NCI-H2029 treated with DMSO at 0.1 percent for 48 hours (cell line): Measurements from ENCODE around the gene ANXA3.
"Not testable (repeated sequence)": the region's sequence is repeated elsewhere in the genome, so short reads cannot be mapped to it uniquely, and the experiment has no call there.

Experiments
- DNase-seq: peaks from one replicate; lab custom pipeline; 2025; lab: John Stamatoyannopoulos, UW

The ANXA3 gene

GRCh38 chr4:78551420-78552351 is at the start of gene ANXA3:
TSS of gene ANXA3 (plus strand) at chr4:78551770. CDS start at chr4:78554474, 2,704 bp downstream.
- no peak for DNase-seq

GRCh38 chr4:78506260-78506659 is 45.3 kb upstream of the ANXA3 start:
- DNase-seq: not testable (repeated sequence)

- no peak for DNase-seq
Observed at GRCh38 chr4:78509043-78509442, 42.5 kb upstream of the ANXA3 start.

GRCh38 chr4:78510108-78510507 is 41.5 kb upstream of the ANXA3 start:
- DNase-seq: no peak

DNA sequence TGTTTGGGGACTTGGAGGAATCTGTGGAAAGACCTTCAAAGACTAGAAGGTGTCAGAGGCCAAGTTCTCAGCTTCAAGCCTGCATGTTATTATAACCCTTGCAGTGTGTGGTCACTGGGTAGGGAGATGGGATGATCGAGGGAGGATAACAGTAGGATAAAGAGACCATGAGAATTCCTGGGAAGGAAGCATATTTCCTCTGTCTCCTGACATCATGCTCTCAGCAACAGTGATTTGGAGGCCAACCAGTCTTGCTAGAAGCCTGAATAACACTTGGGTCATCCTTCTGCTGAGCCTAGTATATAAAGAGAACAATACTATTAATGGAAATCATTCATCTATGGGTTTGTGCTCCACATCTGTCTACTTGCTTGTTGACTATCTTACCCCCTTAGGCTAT is 40.9 kb upstream of the ANXA3 start:
- no peak for DNase-seq

GRCh38 chr4:78512357-78512920 is 39.1 kb upstream of the ANXA3 start:
- DNase-seq: no peak

DNA sequence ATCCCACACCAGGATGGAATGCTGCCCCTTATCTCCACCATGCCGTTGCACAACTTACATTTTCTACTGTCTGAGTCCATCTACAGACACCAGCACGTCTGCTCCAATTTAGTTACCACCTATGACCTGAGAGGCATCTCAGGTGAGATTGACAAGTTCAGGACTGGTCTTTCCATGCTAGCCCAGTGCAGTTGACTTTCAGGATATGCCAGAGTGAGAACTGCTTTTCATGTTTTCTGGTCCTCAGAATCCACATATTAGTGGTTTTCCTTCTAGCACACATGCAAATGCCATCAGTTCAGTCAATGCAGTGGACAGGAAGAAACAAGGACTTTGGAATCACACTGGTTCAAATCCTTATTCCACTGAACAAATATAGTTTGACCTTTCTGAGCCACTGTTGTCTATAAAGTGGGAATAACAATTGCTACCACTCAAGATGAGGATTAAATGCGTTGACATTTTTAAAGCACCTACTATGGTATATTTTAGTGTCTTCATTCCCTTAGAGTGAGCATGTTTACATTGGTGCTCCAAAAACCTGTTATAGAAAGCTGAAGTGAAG is 38.1 kb upstream of the ANXA3 start:
- no peak for DNase-seq

DNA sequence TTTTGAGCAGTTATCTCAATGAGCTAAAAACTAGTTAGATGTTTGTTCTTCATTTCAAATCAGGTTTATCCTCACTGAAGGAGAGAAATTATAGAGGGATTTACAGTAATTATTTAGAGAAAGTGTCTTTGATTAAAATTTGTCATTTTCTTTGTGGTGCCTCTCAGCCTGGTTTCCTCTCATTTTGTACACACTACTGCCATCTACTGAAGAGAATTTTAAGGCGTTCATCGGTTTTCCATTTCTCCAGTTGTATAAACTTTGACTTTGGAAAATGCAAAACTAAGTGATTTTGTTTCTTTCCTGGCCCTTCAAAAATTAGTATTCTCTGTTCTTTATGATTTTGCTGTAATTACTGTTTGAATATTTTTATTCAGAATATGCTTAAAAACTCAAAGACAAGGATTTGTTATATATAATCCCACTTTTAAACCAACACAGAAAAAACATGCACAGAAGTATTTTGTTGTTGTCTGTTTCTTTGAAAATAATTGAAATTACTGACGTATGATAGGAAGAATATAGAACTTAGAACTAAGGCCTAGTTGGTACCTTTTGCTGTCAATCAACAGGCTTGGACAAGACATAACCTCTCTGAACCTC is 34.4 kb upstream of the ANXA3 start:
- peak; percentile 6 for DNase-seq

DNA sequence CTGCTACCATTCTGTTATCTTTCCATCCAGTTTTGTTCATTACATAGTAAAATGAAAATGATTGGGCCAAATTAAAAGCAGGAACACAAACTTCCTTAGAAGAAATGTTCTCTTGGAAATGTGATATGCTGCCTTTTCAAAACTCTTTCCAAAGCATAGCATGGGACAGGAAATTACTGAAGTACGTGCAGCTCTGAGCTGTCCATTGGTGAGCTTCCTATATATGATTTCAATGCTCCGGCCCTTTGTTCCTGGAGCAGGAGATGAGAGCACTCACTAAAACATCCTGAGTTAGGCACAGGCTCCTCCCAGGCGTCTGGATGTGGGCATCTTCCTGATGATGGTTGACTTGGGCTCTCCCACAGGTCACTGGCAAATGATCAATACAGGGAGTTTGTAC is 33.0 kb upstream of the ANXA3 start:
- DNase-seq: no peak

- no peak for DNase-seq
Observed at GRCh38 chr4:78519962-78520361, 31.6 kb upstream of the ANXA3 start.

- no peak for DNase-seq
Observed at GRCh38 chr4:78520808-78521226, 30.8 kb upstream of the ANXA3 start.

GRCh38 chr4:78524009-78524408 is 27.6 kb upstream of the ANXA3 start:
- DNase-seq: no peak

DNA sequence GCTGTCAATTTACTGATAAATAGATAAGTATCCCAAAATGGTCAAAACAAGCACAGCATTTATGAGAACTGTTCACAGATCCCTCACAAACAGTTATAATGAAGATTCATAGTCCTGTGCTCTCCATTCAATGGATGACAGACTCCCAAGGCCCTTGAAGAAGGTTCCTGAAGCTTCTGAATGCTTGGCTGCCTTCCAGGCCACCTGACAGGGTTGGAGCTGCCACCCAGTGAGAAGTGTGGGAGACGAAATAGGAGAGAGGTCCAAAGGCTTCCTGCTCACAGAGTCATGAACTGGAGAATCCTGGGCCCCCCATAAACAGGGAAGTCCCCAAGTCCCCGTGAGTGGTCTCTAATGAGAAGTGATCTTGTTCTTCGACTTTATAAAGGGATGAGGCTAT is 26.0 kb upstream of the ANXA3 start:
- no peak for DNase-seq

DNA sequence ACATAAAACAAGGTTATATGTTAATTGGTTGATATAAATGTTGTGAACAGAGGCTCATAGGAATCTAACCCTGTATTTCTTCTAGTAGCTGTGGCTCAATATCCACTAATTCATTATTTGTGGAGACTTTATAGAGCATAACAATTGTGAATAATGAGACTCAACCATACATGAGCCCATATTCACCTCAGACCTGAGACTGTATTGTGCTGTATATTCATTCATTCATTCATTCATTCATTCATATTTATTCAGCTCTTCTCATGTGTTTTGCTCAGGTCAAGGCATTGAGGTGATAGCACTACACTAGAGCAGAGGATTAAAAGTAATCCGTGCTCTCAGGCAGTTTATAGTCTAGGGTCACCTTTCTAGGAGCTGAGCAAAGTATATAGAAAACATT is 24.5 kb upstream of the ANXA3 start:
- no peak for DNase-seq

DNA sequence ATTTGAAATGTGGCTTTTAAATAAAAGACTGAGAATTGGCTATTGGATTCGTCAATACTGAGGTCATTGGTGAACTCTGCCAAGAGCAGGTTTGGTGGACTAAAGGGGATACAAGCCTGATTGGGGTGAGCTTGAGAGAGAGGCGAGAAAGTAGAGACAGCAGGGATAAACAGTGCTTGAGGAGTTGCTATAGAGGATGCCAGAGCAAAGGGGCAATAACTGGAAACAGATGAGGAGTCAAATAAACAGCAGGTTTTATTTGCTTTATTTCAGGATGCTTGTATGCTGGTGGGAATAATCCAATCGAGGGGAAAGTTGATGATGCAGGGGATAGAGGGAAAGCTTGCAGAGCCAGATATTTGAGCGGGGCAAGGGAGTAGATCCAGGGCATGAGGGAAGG is 24.0 kb upstream of the ANXA3 start:
- no peak for DNase-seq

GRCh38 chr4:78528327-78528726 is 23.2 kb upstream of the ANXA3 start:
- no peak for DNase-seq

DNA sequence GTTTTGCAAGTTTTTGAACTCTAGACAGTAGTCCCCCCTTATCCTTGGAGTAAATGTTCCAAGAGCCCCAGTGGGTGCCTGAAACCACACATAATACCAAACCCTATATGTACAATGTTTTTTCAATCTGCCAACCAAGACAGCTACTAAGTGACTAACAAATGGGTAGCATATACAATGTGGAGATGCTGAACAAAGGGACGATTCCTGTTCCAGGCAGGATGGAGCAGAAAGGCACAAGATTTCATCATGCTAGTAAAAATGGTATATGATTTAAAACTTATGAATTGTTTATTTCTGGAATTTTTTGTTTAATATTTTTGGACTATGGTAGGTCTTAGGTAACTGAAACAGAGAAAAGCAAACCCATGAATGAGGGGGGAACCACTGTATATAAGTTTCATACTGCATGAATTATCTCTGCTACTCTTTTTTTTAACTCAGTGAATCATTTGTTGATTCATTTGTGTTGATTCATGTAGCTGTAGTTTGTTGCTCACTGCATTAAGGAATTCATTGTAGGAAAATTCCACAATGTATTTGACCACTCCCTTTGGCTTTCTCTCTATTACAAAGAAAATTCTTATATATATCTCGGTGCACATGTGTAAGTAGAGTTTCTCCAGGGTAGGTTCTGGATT is 21.9 kb upstream of the ANXA3 start:
- no peak for DNase-seq

DNA sequence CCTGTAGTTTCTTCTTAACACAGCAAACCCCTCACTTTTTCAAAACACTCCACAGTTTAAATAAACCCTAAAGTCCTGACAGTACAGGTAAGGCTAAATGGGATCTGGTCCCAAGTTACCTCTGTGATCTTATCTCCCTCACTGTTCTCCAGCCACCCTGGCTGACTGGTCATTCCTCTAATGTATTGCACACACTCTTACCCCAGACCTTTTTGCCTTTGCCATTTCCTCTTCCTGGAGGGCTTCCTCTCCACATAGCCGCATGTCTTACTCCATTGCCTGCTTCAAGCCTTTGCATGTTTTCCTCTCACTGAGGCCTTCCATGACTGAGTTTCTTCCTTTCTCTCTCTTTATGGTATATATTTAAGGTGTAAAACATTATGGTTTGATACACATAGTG is 19.5 kb upstream of the ANXA3 start:
- DNase-seq: no peak

GRCh38 chr4:78533854-78534253 is 17.7 kb upstream of the ANXA3 start:
- DNase-seq: no peak

- no peak for DNase-seq
Observed at GRCh38 chr4:78534286-78534955, 17.1 kb upstream of the ANXA3 start.

DNA sequence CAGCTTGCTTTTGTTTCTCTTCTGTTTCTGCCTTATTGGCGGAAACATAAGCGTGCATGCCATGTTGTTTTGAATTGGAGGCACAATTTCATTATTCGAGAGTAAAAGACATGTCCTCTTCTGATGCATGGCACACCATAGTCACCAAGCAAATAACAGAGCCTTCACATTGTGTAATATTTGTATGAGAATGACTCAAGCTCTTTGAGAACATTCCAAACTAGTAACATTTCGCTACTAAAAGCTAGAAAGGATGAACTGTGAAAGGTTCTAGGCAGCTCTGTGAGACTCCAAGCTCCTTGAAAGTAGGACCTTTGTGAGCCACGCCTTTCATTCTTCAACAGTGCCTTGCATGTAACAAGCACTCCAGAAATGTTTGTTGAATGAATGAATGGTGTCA is 9.2 kb upstream of the ANXA3 start:
- DNase-seq: no peak
